Measurements from ENCODE around the gene ZNF837.
"Not testable (repeated sequence)": the region's sequence is repeated elsewhere in the genome, so short reads cannot be mapped to it uniquely, and the experiment has no call there.

The ZNF837 gene

DNA sequence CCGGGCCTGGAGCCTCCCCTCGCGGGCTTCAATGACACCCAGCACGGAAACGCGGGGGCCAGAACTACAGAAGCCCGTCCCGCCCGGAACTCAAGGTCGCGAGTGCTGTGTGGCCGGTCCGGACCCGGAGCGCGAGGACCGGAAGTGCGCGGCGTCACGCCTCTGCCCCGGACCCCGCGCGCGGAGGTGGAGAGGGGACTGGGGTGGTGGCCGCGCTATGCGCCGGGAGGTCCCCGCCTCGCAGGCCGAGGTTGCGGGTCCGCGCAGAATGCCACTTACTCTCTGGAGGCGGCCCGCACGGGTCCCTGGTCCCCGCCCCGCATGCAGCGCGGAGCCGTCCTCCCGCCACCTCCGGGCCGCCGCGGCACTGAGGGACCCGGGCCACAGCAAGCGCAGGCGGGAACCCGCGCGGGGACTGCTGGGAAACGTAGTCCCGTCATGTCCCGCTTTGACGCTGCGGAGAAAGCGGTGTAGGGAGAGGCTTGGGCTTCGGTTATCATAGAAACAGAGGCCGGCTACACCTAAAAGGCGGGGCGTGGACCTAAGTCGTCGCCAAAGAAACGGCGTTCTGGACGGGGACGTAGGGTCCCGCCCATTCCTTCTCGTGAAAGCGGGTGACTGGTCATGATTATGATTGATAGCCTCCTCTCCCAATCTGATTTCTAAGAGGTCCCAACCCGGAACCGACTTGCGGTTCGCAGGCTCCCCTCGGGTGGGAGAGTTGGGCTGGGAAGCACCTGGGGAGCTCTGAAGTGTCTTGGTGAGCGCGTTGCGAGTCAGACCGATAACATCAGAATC is at the start of gene ZNF837:
ZNF837 (minus strand) TSS at position 369 of the 798 bp plus-strand sequence. CDS start 11,698 bp downstream, outside the sequence.
- peak; percentile 100 for DNase-seq

DNA sequence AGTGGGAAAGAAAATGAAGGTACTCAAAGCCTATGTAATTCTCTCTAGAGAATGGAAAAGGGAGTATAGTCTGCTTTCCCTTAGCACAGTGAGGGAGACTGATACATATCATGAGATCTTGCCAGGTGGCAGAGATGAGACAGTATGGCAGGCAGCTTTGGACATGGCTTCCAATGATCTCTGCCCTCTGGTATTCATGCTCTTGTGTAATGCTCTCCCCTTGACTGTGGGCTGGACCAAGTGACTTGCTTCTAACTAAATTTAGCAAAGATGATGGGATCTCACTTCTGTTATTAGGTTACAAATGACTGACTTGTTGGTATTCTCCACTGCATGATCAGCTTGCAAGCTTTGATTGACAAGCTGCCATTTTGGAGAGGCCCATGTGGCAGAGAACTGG is 48.9 kb upstream of the ZNF837 start:
- DNase-seq: no peak

- DNase-seq: no peak
These were observed 47.8 kb upstream of the ZNF837 start for GRCh38 chr19:58428617-58429016.

DNA sequence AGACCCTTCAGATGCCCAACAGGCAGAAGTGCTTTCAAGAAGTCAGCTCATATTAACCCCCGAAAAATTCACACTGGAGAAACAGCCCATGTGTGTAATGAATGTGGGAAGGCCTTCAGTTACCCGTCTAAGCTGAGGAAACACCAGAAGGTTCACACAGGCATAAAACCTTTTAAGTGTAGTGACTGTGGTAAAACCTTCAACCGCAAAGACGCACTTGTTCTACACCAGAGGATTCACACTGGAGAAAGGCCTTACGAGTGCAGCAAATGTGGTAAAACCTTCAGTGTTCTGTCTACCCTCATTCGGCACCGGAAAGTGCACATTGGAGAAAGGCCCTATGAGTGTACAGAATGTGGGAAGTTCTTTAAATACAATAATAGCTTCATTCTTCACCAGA is 36.2 kb upstream of the ZNF837 start:
- DNase-seq: no peak

- no peak for DNase-seq
These were observed 35.8 kb upstream of the ZNF837 start for GRCh38 chr19:58416604-58417003.

GRCh38 chr19:58409010-58409790 is 28.4 kb upstream of the ZNF837 start:
- peak; percentile 35 for DNase-seq

- peak; percentile 96 for DNase-seq
These were observed 27.6 kb upstream of the ZNF837 start, which contains the start of gene ZNF584 for GRCh38 chr19:58408152-58409009. Gene ZNF584 (plus strand): TSS chr19:58408649. CDS start chr19:58409148, 499 bp downstream.

DNA sequence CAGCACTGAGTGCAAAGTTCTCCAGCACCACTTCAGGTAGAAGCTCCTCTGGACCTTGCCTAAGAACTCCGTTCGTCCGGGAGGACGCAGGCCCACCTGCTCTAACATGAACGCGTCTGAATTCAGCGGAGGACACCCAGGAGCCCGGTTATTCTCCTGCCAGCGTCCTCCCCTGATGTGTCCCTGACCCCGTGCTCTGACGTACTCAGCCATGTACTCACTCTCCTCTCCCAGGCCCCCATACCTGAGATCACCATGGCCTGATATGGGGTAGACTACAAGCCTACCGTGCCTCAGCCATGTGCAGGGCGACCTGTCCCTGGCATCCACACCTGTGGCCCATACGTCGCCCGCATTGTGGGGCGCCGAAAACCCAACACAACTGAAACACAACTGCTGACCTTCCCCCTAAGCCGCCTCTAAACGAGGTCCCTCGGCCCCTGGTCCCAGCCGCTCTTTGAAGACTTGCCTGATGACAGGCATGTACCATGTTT is 26.9 kb upstream of the ZNF837 start:
- no peak for DNase-seq

DNA sequence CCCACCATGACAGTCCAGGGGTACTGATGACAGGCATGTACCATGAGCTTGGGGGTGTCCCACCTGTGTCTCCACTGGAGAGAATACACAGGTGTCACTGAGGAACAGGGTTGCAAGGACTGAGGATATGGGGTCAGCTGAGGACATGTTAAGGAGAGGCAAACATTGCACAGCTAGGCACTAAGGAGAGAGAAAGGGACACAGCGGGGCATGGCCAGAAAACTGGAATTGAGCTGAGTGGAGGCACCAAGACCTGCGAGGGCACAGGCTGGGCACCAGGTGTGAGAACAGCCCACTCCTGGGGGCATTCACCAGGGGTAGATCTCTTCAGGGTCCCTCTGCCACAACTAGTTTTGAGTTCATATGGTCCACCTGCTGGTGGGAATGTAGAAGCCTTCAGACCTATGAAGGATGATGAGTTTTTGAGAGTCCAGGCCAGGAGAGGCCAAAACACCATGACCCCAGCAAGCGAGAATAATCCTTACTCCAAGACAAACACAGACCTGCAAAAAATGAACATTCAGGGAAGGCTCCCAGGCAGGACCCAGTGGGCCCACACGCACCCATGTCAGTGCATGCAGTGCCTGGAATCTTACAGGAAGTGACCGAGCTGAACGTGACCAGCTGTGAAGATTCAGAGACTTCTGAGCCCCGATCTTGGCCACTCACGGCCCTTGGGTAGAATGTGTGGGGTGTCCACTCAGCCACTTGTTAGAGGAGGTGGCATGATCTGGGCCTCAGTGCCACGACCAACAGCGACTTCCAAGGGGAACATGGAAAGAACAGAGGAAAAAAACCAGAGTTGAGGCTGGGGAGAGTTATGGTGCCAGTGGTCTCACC is 26.2 kb upstream of the ZNF837 start:
- no peak for DNase-seq

DNA sequence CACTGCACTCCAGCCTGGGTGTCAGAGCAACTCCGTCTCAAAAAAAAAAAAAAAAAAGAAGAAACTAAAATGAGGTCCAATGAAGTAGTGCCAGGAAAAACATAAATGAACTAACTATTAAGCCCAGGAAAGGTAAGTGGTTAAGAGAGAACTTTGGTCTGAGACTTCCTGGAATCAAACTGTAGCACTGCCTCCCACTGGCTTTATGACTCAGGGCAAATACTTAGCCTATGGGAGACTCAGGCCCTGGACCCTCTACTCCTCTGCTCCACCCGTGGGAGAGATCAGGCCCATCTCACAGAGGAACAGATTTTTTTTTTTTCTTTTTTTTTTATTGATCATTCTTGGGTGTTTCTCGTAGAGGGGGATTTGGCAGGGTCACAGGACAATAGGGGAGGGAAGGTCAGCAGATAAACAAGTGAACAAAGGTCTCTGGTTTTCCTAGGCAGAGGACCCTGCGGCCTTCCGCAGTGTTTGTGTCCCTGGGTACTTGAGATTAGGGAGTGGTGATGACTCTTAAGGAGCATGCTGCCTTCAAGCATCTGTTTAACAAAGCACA is 23.2 kb upstream of the ZNF837 start:
- DNase-seq: not testable (repeated sequence)

- no peak for DNase-seq
These were observed 21.1 kb upstream of the ZNF837 start for GRCh38 chr19:58401840-58402421.

GRCh38 chr19:58400916-58401839 is 20.3 kb upstream of the ZNF837 start:
- DNase-seq: peak; percentile 99

- DNase-seq: no peak
These were observed 19.6 kb upstream of the ZNF837 start for GRCh38 chr19:58400316-58400915.

GRCh38 chr19:58399903-58400302 is 19.1 kb upstream of the ZNF837 start:
- no peak for DNase-seq

DNA sequence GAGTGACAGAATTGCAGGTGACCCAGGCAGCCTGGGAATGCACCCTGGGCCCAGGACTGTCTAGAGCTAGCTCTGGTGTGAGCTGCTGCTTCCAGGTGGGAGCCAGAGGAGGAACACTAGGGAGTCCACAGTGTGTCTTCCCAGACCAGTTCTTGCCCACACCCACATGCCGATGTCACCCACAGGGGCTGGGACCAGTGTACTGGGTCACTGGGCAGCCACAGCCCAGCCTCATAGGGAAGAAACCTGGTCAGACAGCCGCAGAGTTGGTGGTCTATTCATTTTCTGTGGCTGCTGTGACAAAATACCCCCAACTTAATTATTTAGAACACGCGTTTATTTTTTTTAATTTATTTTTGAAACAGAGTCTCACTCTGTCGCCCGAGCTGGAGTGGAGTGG is 17.7 kb upstream of the ZNF837 start:
- no peak for DNase-seq

- no peak for DNase-seq
These were observed 17.3 kb upstream of the ZNF837 start for GRCh38 chr19:58398087-58398486.

DNA sequence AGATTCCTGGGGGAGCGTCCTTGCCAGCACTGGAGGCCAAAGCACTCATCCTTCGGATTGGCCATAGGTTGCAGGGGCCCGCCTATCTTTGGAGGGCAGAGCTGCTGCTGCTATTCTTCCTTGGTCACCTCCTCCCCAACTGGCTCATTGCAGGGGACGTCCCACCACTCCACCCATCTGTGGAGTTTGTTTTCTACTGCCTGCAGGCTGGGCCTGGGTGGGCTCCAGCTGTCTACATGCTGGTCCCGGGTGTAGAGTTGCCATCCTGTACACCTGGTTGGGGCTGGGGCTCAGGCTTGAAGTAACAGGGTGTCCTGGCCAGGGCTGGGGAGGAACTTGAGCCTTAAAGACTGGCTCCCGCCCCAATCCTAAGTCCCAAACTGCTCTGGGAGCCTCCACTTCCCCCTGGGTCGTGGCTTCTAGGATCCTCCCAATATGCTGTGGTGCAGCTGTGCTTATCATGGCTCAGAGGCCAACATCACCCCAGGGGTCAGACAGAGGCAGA is 16.8 kb upstream of the ZNF837 start:
- no peak for DNase-seq

DNA sequence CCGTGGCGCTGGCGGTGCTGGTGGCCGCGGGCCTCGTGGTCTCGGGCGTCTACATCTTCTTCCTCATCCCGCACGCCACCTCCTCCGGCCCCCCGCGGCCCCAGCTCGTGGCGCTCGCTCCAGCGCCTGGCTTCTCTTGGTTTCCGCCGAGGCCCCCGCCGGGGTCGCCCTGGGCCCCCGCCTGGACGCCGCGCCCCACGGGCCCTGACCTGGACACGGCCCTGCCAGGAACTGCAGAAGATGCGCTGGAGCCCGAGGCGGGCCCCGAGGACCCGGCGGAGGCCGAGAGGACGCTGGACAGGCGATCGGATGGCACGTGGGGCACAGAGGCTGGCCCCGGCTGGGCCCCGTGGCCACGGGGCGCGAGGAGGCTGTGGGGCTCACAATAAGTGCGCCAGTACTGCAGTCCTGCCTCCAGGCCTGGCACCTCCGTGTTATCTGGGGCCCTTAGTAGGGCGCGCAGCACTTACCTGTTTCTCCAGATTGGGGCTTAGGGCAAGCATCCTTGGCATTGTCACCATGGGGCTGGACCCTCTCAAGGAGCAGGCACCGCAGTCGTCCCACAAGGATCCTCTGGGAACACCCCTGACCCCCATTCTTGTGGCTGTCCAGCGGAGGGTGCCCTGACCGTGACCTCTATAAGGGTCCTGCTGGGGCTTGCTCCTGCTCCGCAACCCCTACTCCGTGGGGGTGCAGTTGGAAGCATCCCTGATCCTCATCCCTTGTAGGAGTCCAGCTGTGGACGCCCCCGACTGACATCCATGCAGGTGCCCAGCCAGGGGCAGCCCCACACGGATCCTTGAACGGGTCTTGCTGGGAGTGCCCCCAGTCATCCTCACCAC is 16.1 kb upstream of the ZNF837 start:
- no peak for DNase-seq
